Left lung (tissue), 10 donors: ENCODE results near the gene NSD2. TPM values are rescaled to one million over a fixed set of nuclear protein-coding genes. Genes with fewer than 3 reads are reported as not detected.

Experiments
- ATAC-seq: fragments of 200-7000 bp; cut with Tn5 transposase; one replicate; pipeline ENCODE4 v1.9.1; 2020; ENCODE audit warnings: moderate library complexity
- DNase-seq, 4 donors: peaks; one replicate each; pipeline ENCODE4 v3.0.0-alpha.2; 2013 to 2020
- H3K27ac ChIP-seq, 2 donors: fragments of 200-600 bp; sonication (generic) in 1 of 2; one replicate each; pipeline versions ENCODE4 v1.5.0 to v1.8.0; 2020 to 2021
- H3K27me3 ChIP-seq, 2 donors: fragments of 200-600 bp; sonication (generic) in 1 of 2; one replicate each; pipeline versions ENCODE4 v1.5.0 to v1.8.0; 2020 to 2021
- H3K36me3 ChIP-seq, 2 donors: fragments of 200-600 bp; sonication (generic) in 1 of 2; one replicate each; pipeline versions ENCODE4 v1.5.0 to v1.8.0; 2020 to 2021
- H3K4me1 ChIP-seq, 2 donors: fragments of 200-600 bp; one replicate each; pipeline ENCODE4 v1.8.0; 2021
- H3K4me3 ChIP-seq, 2 donors: fragments of 200-600 bp; sonication (generic) in 1 of 2; one replicate each; pipeline versions ENCODE4 v1.5.0 to v1.8.0; 2020 to 2021; ENCODE audit warnings: mild to moderate bottlenecking in 1 of 2
- H3K9me3 ChIP-seq, 2 donors: fragments of 200-600 bp; sonication (generic) in 1 of 2; one replicate each; pipeline versions ENCODE4 v1.5.0 to v1.8.0; 2020 to 2021
- CTCF ChIP-seq, 2 donors: fragments of 200-600 bp; sonication (generic) in 1 of 2; IDR thresholded peaks; one replicate each; pipeline versions ENCODE4 v1.5.0 to v1.8.0; 2021; ENCODE audit warnings: antibody characterized with exemption in 2 of 2
- intact Hi-C, 2 donors: fragments of 100-400 bp; cut with DNase I; formaldehyde crosslinking; loops; one replicate each; pipeline versions ENCODE4 v1.11.2 to v1.14.2; 2022
- polyA plus RNA-seq, 6 donors: library from polyadenylated mRNA; unstranded; fragments of 120-200 nt; gene quantifications; one replicate each; pipeline ENCODE4 v1.2.1, GENCODE V29; 2013; ENCODE audit not compliant: insufficient read length in 6 of 6
- total RNA-seq, 2 donors: library from RNA; stranded (reverse); fragmentation: NEBNext Ultra II Directional; extraction: Animal tissue kit (Norgen Biotek cat#: 25700); gene quantifications; one replicate each; pipeline ENCODE4 v1.2.1, GENCODE V29; 2021
- donor health status: DM: no; HTN: yes; CAD: no.
- donor health status: DM: no; HTN: no; CAD: no.

NSD2 gene
- total and polyA plus RNA-seq, 8 donors: 53.6 to 93.8 (median 80.0) TPM

GRCh38 chr4:1952719-1953118 lies 81.5 kb downstream of the NSD2 start:
- no peak for TF ChIP-seq CTCF (IDR thresholded peaks at IDR 0.05)

GRCh38 chr4:1953335-1953734 lies 82.1 kb downstream of the NSD2 start:
- H3K36me3 ChIP-seq: peaks cover 0 to 68% of the 10 kb centered on the region in 2 donors
- no peak overlapping the region for H3K27ac ChIP-seq
- no peak for TF ChIP-seq CTCF (IDR thresholded peaks at IDR 0.05)
- H3K9me3 ChIP-seq: no peaks in the 10 kb centered on the region
- no peaks in the 10 kb centered on the region for H3K4me1 ChIP-seq
- no peaks in the 10 kb centered on the region for H3K27me3 ChIP-seq
- no peak overlapping the region for H3K4me3 ChIP-seq
- intact Hi-C loops: no loop called here
- DNase-seq (no peak), ATAC-seq (no peak)

More at GRCh38 chr4:1952719-1953118, 81.5 kb downstream of the NSD2 start:
- intact Hi-C loops: no loop called here
- no peak overlapping the region for H3K27ac ChIP-seq
- no peak overlapping the region for H3K4me3 ChIP-seq
- no peaks in the 10 kb centered on the region for H3K9me3 ChIP-seq
- no peak for ATAC-seq
- no peaks in the 10 kb centered on the region for H3K4me1 ChIP-seq
- peaks cover 0 to 62% of the 10 kb centered on the region in 2 donors for H3K36me3 ChIP-seq
- no peaks in the 10 kb centered on the region for H3K27me3 ChIP-seq
- no peak for DNase-seq

- Histone ChIP-seq H3K27me3 (no peaks in the 10 kb centered on the region), H3K4me3 (no peak overlapping the region), H3K27ac (no peak overlapping the region), H3K36me3 (peaks cover 0 to 98% of the 10 kb centered on the region in 2 donors), H3K4me1 (no peaks in the 10 kb centered on the region), H3K9me3 (no peaks in the 10 kb centered on the region)
- ATAC-seq (no peak), DNase-seq (no peak)
- intact Hi-C loops: no loop called here
- TF ChIP-seq CTCF (IDR thresholded peaks at IDR 0.05): no peak
Observed at GRCh38 chr4:1956631-1957030, 85.4 kb downstream of the NSD2 start.

GRCh38 chr4:1958276-1959103 lies 87.3 kb downstream of the NSD2 start:
- intact Hi-C loops: no loop called here
- Histone ChIP-seq H3K27ac (no peak overlapping the region), H3K4me1 (no peaks in the 10 kb centered on the region), H3K9me3 (no peaks in the 10 kb centered on the region), H3K36me3 (peaks cover 0 to 98% of the 10 kb centered on the region in 2 donors), H3K4me3 (no peak overlapping the region), H3K27me3 (no peaks in the 10 kb centered on the region)
- DNase-seq (peak in 2 of 4 donors; percentile 39 to 60), ATAC-seq (peak; percentile 92)
- TF ChIP-seq CTCF (IDR thresholded peaks at IDR 0.05): no peak

- Histone ChIP-seq H3K4me1 (no peaks in the 10 kb centered on the region), H3K4me3 (no peak overlapping the region), H3K36me3 (peaks cover 0 to 98% of the 10 kb centered on the region in 2 donors), H3K9me3 (no peaks in the 10 kb centered on the region), H3K27ac (no peak overlapping the region), H3K27me3 (no peaks in the 10 kb centered on the region)
- no peak for DNase-seq
- no peak for TF ChIP-seq CTCF (IDR thresholded peaks at IDR 0.05)
- intact Hi-C loops: no loop called here
- ATAC-seq: no peak
Observed at GRCh38 chr4:1959104-1959384, 87.9 kb downstream of the NSD2 start.
